Measurements from ENCODE around the gene SYT7. TPM values are rescaled to one million over a fixed set of nuclear protein-coding genes. Genes with fewer than 3 reads are reported as not detected.

Gene SYT7, protein sequence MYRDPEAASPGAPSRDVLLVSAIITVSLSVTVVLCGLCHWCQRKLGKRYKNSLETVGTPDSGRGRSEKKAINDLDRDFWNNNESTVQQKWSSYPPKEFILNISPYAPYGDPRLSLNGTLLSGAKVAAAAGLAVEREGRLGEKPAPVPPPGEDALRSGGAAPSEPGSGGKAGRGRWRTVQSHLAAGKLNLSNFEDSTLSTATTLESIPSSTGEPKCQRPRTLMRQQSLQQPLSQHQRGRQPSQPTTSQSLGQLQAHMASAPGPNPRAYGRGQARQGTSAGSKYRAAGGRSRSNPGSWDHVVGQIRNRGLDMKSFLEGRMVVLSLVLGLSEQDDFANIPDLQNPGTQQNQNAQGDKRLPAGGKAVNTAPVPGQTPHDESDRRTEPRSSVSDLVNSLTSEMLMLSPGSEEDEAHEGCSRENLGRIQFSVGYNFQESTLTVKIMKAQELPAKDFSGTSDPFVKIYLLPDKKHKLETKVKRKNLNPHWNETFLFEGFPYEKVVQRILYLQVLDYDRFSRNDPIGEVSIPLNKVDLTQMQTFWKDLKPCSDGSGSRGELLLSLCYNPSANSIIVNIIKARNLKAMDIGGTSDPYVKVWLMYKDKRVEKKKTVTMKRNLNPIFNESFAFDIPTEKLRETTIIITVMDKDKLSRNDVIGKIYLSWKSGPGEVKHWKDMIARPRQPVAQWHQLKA
- 1 to 10 TPM; 2.8 to 4.8 TPM for total RNA-seq
- 10 to 100 TPM in 1 of 2 donors, 1 to 10 TPM in 1; 1.7 to 10.6 TPM for polyA plus RNA-seq
- long read RNA-seq, donor 1, partial matches to known transcripts: 0 of 1 reads
- long read RNA-seq, donor 1, other reads (novel, unspliced or antisense): 0 of 1 reads
- long read RNA-seq, donor 2: 0 reads
- long read RNA-seq, donor 3, full-length matches to known transcripts: 4 of 4 reads
- long read RNA-seq, donor 3, partial matches to known transcripts: 0 of 4 reads
- long read RNA-seq, donor 3, other reads (novel, unspliced or antisense): 0 of 4 reads
- long read RNA-seq, donor 4: 0 reads
- long read RNA-seq, donor 5, partial matches to known transcripts: 0 of 1 reads
- long read RNA-seq, donor 5, other reads (novel, unspliced or antisense): 0 of 1 reads

DNA sequence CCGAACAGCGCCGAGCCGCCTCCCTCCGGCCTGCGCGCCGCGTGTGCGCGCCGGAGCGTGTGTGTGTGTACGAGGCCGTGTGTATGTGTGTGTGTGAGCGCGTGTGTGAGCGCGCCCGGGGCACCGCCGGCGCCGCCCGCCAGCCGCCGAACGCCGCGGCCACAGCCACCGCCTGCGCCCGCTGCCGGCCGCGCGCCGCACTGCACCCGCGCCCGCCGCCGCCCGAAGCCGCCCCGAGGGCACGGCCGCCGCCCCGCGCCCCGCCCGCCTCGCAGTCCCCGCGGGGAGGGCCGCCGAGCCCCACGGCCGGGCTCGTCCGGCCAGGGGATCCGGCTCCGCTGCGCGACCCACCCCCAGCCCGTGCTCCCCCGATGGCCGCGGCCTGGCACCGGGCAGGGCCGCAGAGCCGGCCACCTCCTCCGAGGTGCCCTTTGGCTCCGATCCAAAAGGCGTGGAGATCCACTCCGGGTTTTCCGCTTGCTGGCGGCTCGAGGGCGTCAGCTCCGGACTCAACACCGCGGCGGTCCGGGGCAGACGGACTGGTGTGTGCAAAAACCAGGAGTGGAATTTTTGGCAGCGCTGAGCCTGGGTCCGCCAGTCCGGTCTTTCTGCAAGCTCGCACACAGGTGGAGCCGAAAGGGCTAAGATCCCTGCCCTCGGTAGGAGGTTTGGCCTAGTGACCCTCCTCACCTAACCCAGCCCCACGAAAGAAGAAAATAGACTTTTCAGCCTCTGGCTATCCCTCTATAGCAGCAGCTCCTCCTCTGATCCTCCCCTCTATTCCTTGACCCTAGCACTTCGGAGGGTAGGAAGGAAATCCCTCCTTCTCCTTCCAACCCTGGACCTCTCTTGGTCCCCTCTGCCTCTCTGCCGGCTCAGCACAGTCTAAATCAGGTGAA lies at the start of gene SYT7:
TSS of gene SYT7 (minus strand) at position 47 of the 899 bp plus-strand sequence. CDS start 256 bp downstream, outside the sequence.
- WGBS, 2 donors: 0 to 1% methylated on average over 43 to 96 of the region's 96 CpGs
- Histone ChIP-seq H3K9ac (ENCODE audit: insufficient read depth in 1 of 2, low read length in 2 of 2) (no peak within 1 kb of the TSS), H3K27ac (ENCODE audit: low read depth in 1 of 2, low read length in 1 of 2) (peak within 1 kb of the TSS; percentile 71 to 85), H3K27me3 (ENCODE audit: control insufficient read depth in 3 of 3, insufficient read depth in 3 of 3, low read length in 2 of 3) (peaks cover 0 to 18% (median 15%) of the 10 kb centered on the region in 3 donors), H3K4me3 (peak within 1 kb of the TSS; percentile 28), H3K9me3 (ENCODE audit: control insufficient read depth in 4 of 4, insufficient read depth in 3 of 4, low read length in 3 of 4) (no peaks in the 10 kb centered on the region), H3K4me1 (ENCODE audit: control insufficient read depth in 5 of 5, insufficient read depth in 5 of 5, low read length in 5 of 5) (peaks cover 0 to 12% (median 4%) of the 10 kb centered on the region in 5 donors), H3K36me3 (ENCODE audit: control insufficient read depth in 4 of 4, insufficient read depth in 4 of 4, low read length in 4 of 4) (no peaks in the 10 kb centered on the region)
- peak; percentile 92 for ATAC-seq (ENCODE audit: insufficient read depth, low FRiP score)
- DNase-seq: peak; percentile 97 to 99 (median 97)
- TF ChIP-seq, protein P1, sequence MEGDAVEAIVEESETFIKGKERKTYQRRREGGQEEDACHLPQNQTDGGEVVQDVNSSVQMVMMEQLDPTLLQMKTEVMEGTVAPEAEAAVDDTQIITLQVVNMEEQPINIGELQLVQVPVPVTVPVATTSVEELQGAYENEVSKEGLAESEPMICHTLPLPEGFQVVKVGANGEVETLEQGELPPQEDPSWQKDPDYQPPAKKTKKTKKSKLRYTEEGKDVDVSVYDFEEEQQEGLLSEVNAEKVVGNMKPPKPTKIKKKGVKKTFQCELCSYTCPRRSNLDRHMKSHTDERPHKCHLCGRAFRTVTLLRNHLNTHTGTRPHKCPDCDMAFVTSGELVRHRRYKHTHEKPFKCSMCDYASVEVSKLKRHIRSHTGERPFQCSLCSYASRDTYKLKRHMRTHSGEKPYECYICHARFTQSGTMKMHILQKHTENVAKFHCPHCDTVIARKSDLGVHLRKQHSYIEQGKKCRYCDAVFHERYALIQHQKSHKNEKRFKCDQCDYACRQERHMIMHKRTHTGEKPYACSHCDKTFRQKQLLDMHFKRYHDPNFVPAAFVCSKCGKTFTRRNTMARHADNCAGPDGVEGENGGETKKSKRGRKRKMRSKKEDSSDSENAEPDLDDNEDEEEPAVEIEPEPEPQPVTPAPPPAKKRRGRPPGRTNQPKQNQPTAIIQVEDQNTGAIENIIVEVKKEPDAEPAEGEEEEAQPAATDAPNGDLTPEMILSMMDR (IDR thresholded peaks at IDR 0.05; ENCODE audit: control extremely low read depth, extremely low read depth): peak; percentile 20

DNA sequence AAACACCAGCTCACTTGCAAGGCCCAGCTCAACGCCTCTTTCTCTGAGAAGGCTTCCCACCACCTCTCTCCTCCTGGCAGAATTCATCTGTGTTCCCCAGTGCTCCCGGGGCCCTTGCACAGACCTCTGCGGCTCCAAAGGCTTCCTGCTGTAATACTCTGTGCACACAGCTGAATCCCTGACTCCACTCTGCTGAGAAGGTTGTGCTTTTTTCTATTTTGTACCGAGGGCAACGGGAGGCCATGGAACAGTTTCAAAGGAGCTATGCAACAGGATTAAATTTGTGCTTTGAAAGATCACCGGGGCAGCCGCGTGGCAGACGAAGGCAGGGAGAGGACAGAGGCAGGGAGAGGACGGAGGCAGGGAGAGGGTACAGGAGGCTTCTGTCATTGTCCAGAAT lies 49.2 kb upstream of the SYT7 start:
- Histone ChIP-seq H3K9ac (ENCODE audit: insufficient read depth in 1 of 2, low read length in 2 of 2) (no peak overlapping the region), H3K27me3 (ENCODE audit: control insufficient read depth in 3 of 3, insufficient read depth in 3 of 3, low read length in 2 of 3) (no peaks in the 10 kb centered on the region), H3K4me1 (ENCODE audit: control insufficient read depth in 5 of 5, insufficient read depth in 5 of 5, low read length in 5 of 5) (peaks cover 0 to 13% (median 4%) of the 10 kb centered on the region in 5 donors), H3K4me3 (no peak overlapping the region), H3K36me3 (ENCODE audit: control insufficient read depth in 4 of 4, insufficient read depth in 4 of 4, low read length in 4 of 4) (no peaks in the 10 kb centered on the region), H3K27ac (ENCODE audit: low read depth in 1 of 2, low read length in 1 of 2) (no peak overlapping the region), H3K9me3 (ENCODE audit: control insufficient read depth in 4 of 4, insufficient read depth in 3 of 4, low read length in 3 of 4) (no peaks in the 10 kb centered on the region)
- no peak for ATAC-seq (ENCODE audit: insufficient read depth, low FRiP score)
- TF ChIP-seq, protein P1 (IDR thresholded peaks at IDR 0.05; ENCODE audit: control extremely low read depth, extremely low read depth): no peak
- 70 to 71% methylated on average over 10 of the region's 10 CpGs for WGBS, 2 donors
- peak in 1 of 3 donors; percentile 30 for DNase-seq

DNA sequence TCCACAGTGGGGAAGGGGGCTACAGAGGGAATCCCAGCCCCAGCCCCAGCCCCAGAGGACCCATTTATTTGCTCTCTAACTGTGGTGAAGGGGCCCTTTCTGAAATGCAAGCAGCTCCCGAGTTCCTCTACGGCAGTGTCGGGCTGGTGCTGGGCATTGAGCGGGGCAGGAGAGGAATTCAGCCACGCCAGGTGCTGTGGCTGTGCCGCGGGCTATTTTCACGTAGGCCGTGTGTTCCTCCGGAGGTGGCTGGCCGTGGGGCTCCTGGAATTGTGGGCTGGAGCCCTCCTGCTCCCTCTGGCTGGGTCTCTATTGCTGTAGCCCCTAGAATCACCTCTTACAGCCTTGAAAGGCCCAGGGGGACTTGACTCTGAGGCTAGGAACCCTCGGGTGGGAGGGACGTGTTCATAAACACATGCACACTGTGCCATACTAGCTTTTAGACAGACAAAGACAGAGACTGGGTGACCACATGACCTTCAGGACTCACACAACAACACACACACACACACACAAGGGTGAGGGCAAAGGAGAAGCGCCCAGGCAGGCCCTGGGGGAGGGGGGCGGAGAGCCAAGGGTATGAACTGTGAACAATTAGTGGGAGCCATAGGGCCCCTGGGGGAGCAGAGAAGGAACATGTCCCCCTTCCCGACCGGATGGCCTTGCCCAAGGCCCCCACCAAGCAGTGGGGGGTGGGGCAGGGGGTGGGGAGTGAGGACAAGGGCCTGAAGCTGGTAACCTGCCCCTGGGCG lies 48.4 kb upstream of the SYT7 start:
- TF ChIP-seq, protein P1 (IDR thresholded peaks at IDR 0.05; ENCODE audit: control extremely low read depth, extremely low read depth): no peak
- no peak overlapping the region for H3K9ac ChIP-seq (ENCODE audit: insufficient read depth in 1 of 2, low read length in 2 of 2)
- no peaks in the 10 kb centered on the region for H3K36me3 ChIP-seq (ENCODE audit: control insufficient read depth in 4 of 4, insufficient read depth in 4 of 4, low read length in 4 of 4)
- no peaks in the 10 kb centered on the region for H3K27me3 ChIP-seq (ENCODE audit: control insufficient read depth in 3 of 3, insufficient read depth in 3 of 3, low read length in 2 of 3)
- H3K9me3 ChIP-seq (ENCODE audit: control insufficient read depth in 4 of 4, insufficient read depth in 3 of 4, low read length in 3 of 4): no peaks in the 10 kb centered on the region
- ATAC-seq (ENCODE audit: insufficient read depth, low FRiP score): no peak
- H3K4me1 ChIP-seq (ENCODE audit: control insufficient read depth in 5 of 5, insufficient read depth in 5 of 5, low read length in 5 of 5): peaks cover 0 to 13% (median 4%) of the 10 kb centered on the region in 5 donors
- H3K27ac ChIP-seq (ENCODE audit: low read depth in 1 of 2, low read length in 1 of 2): no peak overlapping the region
- no peak for DNase-seq
- WGBS, 2 donors: 88 to 89% methylated on average over 18 of the region's 18 CpGs
- no peak overlapping the region for H3K4me3 ChIP-seq
